Subcutaneous adipose tissue (tissue), 4 donors: ENCODE measurements around the gene BAIAP3. TPM values are rescaled to one million over a fixed set of nuclear protein-coding genes. Genes with fewer than 3 reads are reported as not detected.

Source experiments
- total RNA-seq, 4 donors: library from RNA; depleted of rRNA; stranded (reverse); fragments of >200 nt; gene quantifications; one replicate each; pipeline ENCODE4 v1.1.0, GENCODE V29; 2016
- TF ChIP-seq, protein P1 (sequence below): fragments of 450-650 bp; IDR thresholded peaks from one replicate; pipeline ENCODE4 v1.5.1; 2016; ENCODE audit warnings: low read depth, mild to moderate bottlenecking, control low read depth, antibody characterized with exemption, moderate library complexity

Gene BAIAP3
- total RNA-seq, 4 donors from 2014 or later = 0.98 to 8.5 (median 2.5) TPM

DNA sequence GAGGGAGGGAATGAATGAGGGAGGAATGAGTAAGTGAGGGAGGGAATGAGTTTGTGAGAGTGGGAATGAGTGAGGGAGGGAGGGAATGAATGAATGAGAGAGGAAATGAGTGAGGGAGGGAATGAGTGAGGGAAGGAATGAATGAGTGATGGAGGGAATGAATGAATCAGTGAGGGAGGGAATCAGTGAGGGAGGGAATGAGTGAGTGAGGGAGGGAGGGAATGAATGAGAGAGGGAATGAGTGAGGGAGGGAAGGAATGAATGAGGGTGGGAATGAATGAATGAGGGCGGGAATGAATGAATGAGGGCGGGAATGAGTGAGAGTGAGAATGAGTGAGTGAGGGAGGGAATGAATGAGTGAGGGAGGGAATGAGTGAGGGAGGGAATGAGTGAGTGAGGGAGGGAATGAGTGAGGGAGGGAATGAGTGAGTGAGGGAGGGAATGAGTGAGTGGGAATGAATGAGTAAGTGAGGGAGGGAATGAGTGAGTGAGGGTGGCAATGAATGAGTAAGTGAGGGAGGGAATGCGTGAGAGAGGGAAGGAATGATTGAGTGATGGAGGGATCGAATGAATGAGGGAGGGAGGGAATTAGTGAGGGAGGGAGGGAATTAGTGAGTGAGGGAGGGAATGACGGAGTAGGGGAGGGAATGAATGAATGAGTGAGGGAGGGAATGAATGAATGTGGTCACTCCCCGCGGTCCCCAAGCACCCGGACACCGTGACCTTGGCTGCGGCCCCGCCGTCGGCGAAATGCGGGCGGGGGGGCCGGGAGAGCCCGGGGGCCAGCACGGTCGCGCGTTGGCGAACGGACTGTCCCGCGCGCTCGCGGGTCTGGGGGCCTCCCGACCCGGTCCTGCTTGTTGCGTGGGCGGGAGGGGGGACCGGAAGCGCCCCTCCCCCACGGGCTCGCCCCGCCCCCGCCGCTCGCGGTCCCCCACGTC lies 25.1 kb upstream of the BAIAP3 start:
- TF ChIP-seq, protein P1, sequence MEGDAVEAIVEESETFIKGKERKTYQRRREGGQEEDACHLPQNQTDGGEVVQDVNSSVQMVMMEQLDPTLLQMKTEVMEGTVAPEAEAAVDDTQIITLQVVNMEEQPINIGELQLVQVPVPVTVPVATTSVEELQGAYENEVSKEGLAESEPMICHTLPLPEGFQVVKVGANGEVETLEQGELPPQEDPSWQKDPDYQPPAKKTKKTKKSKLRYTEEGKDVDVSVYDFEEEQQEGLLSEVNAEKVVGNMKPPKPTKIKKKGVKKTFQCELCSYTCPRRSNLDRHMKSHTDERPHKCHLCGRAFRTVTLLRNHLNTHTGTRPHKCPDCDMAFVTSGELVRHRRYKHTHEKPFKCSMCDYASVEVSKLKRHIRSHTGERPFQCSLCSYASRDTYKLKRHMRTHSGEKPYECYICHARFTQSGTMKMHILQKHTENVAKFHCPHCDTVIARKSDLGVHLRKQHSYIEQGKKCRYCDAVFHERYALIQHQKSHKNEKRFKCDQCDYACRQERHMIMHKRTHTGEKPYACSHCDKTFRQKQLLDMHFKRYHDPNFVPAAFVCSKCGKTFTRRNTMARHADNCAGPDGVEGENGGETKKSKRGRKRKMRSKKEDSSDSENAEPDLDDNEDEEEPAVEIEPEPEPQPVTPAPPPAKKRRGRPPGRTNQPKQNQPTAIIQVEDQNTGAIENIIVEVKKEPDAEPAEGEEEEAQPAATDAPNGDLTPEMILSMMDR = no peak

DNA sequence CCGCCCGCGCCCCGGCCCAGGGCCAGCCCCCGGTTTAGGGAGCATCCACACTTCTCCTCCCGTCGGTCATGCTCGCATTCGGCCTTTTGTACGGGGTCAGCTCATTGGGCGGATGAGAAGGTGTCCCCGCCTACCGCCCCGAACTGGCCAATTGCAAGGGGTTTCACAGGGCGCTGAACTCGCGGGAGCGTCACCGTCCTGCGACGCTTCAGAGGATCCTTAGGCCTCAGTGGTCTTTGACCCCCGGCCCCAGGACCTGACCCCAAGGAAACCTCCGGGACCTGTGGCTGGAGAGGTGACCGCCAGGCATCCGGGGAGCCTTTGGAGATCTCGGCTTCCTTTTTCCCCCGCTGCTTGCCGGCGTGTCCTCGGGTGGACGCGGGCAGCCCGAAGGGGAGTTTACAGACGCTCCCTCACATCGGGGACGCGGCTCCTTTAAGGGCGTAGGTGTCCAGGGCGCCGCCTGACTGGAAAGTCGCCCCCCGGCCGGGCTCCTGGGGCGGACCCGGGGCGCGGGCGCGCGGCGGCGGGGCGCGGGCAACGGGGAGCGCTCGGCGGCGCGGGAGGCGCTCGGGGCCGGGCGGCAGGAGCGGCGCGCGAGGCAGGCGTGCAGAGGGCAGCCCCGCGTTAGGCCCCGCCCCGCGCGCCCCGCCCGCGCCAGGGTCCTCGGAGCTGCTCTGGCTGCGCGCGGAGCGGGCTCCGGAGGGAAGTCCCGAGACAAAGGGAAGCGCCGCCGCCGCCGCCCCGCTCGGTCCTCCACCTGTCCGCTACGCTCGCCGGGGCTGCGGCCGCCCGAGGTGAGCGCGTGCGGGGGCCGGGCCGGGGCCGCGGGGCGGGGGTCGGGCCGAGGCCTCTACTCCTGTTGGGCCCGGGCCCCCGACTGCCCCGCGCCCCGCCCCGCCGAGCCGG lies 24.2 kb upstream of the BAIAP3 start, which contains the start of gene UBE2I:
Gene UBE2I, plus strand, starts transcription at position 660 of the 909 bp plus-strand sequence. CDS start 4,395 bp downstream, outside the sequence.
- TF ChIP-seq, protein P1 = no peak

DNA sequence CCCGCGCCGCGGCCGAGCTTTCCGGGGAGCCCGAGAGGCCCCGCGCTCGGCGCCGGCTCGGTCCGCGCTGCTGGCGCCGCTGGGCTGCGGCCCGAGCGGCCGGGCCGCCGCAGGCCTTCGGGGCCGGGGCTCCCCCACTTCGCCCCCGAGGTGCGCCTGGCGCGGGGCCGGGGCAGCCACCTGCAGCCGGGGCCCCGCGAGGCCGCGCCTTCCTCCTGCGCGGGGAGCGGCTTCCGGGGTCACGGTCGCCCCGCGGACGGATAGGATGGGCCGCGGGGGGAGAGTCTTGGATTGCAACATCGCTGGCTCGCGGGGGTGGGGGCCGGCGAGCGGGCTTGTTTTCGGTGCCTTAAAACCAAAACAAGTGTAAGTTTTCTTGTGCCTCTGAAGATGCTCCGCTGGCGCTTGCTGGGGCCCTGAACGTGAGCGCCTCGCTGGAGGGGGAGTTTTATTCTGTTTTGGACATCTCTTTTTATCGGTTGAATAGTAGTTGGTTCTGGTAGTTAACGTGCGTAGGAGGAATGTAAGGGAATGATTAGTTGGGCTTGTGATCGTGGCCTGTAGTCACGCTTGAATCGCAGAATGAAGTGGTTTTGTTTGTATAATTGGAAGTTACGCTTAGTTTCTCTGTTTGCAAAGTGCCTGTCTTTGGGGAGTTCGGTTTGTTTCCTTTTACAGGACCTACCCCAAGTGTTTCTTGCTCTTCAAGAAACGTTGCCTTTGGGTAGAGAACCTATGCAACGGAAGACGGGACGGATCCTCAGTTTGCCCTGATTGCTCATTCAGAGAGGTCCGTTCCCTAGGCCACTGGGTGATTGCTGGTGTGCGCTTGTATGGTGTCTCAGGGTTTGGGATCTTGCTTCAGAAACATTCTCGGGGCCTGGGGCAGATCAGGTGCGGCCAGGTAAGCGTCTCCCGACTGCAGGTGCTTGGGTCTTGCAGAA lies 23.3 kb upstream of the BAIAP3 start:
- TF ChIP-seq, protein P1 = no peak

DNA sequence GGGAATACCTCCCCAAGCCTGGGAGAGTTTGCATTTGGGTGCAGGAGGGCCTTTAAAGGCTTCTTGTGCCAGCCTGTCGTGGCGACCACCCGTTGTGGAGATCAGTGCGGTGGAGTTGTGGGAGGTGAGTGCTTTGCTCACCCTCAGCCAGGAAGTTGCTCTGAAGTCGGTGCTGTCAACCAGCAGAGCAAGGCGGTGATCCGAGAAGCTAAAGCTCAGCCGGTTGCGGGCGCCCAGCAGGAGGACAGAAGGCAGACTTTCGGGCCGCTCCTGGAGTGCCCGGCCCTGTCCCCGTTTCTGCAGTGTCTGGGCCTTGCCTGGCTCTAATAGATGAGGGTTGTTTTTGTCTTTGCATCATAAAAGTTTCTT lies 22.6 kb upstream of the BAIAP3 start:
- TF ChIP-seq, protein P1 = no peak

DNA sequence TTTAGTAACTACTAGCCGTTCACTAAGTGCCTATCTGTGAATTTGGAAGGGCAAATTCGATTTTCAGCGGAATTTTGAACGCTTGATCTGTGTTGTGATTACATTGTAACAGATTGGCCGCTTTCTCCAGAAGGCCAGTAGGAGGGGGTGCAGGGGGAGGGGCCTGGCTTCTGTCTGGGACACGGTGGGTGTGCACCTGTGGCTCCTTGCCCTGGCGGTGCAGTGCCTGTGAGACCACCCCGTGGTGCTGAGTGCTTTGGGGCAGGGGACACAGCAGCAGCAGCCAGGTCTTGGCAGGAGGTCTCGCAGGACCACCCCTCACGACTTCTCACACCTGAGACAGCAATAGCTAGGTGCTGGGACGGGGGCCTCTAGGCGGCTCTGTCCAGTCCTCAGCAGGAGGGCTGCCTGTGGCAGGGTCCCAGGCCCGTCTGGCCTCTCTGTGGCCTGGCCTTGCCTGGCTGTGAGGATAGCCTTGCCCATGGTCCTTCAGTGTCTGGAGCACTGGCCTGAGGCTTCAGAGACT lies 22.2 kb upstream of the BAIAP3 start:
- TF ChIP-seq, protein P1 = no peak

DNA sequence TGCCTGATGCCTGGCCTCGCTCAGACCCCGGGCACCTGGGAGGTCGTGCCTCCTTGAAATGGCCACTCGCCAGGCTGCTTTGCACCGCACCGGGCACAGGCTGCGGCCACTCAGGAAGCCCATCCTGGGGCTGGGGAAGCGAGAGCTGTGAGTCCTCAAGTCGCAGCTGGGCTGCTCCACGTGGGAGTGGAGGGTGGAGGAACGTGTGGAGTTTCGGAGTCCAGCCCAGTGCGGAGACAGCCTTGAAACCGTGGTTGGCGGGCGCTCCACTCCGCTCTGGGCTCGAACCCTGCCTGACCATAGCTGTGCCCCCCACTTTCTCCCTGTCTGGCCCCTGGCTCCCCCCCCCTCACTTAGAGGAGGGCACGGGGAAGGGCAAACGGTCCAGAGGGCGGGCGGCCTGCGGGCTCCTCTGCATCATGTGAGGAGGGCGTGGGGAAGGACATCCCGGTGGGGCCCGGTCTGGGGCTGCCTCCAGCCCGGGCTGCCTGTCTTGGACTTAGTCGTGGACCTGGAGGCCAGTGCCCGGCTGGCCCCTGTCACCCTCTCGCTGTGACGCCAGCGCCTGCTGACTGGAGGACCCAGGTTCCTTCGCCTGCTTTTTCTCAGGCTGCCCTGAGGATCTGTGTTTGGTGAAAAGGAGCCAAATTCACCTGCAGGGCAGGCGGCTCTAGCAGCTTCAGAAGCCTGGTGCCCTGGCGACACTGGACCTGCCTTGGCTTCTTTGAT lies 21.5 kb upstream of the BAIAP3 start:
- TF ChIP-seq, protein P1 = no peak
